DMS 273 (cell line): ENCODE measurements around the gene TUBA4A.

Experiments used
- DNase-seq: peaks from one replicate; lab custom pipeline; 2025; ENCODE audit not compliant: unreplicated experiment; lab: John Stamatoyannopoulos, UW

Gene TUBA4A

GRCh38 chr2:219253753-219254589 is at the start of gene TUBA4A:
TUBA4A (minus strand) TSS chr2:219253918; CDS start chr2:219253858, 60 bp downstream.
- DNase-seq: peak; percentile 95

- DNase-seq: no peak
Observed at GRCh38 chr2:219302412-219302968, 48.8 kb upstream of the TUBA4A start.

- DNase-seq: no peak
Observed at GRCh38 chr2:219300022-219300421, 46.3 kb upstream of the TUBA4A start.

- no peak for DNase-seq
Observed at GRCh38 chr2:219299372-219299760, 45.6 kb upstream of the TUBA4A start.

GRCh38 chr2:219298759-219299371 is 45.1 kb upstream of the TUBA4A start:
- DNase-seq: peak; percentile 90

GRCh38 chr2:219297766-219298456 is 44.2 kb upstream of the TUBA4A start:
- peak; percentile 51 for DNase-seq

- DNase-seq: no peak
Observed at GRCh38 chr2:219296631-219297391, 43.1 kb upstream of the TUBA4A start.

GRCh38 chr2:219296142-219296541 is 42.4 kb upstream of the TUBA4A start:
- no peak for DNase-seq

GRCh38 chr2:219294356-219295351 is 40.9 kb upstream of the TUBA4A start:
- DNase-seq: peak; percentile 93

GRCh38 chr2:219293736-219294231 is 40.1 kb upstream of the TUBA4A start:
- DNase-seq: no peak

GRCh38 chr2:219292616-219293015 is 38.9 kb upstream of the TUBA4A start:
- no peak for DNase-seq

GRCh38 chr2:219291910-219292490 is 38.3 kb upstream of the TUBA4A start:
- DNase-seq: no peak

GRCh38 chr2:219291394-219291793 is 37.7 kb upstream of the TUBA4A start:
- no peak for DNase-seq

GRCh38 chr2:219290381-219291171 is 36.9 kb upstream of the TUBA4A start:
- no peak for DNase-seq

- DNase-seq: peak; percentile 93
Observed at GRCh38 chr2:219289537-219290361, 36.0 kb upstream of the TUBA4A start.

- no peak for DNase-seq
Observed at GRCh38 chr2:219289195-219289536, 35.4 kb upstream of the TUBA4A start.

GRCh38 chr2:219287580-219288265 is 34.0 kb upstream of the TUBA4A start:
- peak; percentile 46 for DNase-seq
